Tibial artery (tissue), 4 donors: ENCODE measurements around the gene ATP5PB.

Source experiments
- DNase-seq, 2 donors: peaks; one replicate each; pipeline ENCODE4 v3.0.0-alpha.2; 2019
- H3K27ac ChIP-seq, 2 donors: fragments of 200-600 bp; sonication (generic) in 1 of 2; 1 replicate in 1 of 2; 2 replicates in 1 of 2; pipeline ENCODE4 v1.5.1; 2018 to 2019; ENCODE audit warnings: mild to moderate bottlenecking in 1 of 2
- H3K27me3 ChIP-seq, 2 donors: fragments of 200-600 bp; sonication (generic) in 1 of 2; one replicate each; pipeline versions ENCODE4 v1.5.1 to v1.6.0; 2016 to 2019
- H3K36me3 ChIP-seq, 3 donors: fragments of 200-600 bp; sonication (generic) in 2 of 3; one replicate each; pipeline ENCODE4 v1.5.1; 2016 to 2019; ENCODE audit warnings: mild to moderate bottlenecking in 2 of 3
- H3K4me1 ChIP-seq, 4 donors: fragments of 200-600 bp; sonication (generic) in 2 of 4; 1 replicate in 3 of 4; 2 replicates in 1 of 4; pipeline ENCODE4 v1.5.1; 2016 to 2019
- H3K4me3 ChIP-seq, 2 donors: fragments of 200-600 bp; sonication (generic) in 1 of 2; 1 replicate in 1 of 2; 2 replicates in 1 of 2; pipeline ENCODE4 v1.5.1; 2018 to 2019; ENCODE audit warnings: mild to moderate bottlenecking in 2 of 2
- H3K9me3 ChIP-seq, 3 donors: fragments of 200-600 bp; sonication (generic) in 1 of 3; one replicate each; pipeline ENCODE4 v1.5.1; 2016 to 2019
- CTCF ChIP-seq, 2 experiments: fragments of 200-600 bp in 1 of 2; fragments of 450-650 bp in 1 of 2; IDR thresholded peaks; one replicate each; pipeline ENCODE4 v1.5.1; 2017 to 2019; ENCODE audit warnings: antibody characterized with exemption in 2 of 2, mild to moderate bottlenecking in 1 of 2, moderate library complexity in 1 of 2
- intact Hi-C: fragments of 100-400 bp; cut with DNase I; formaldehyde crosslinking; loops from one replicate; pipeline ENCODE4 v1.15.0; 2023; ENCODE audit warnings: low total_unique reads

ATP5PB gene

GRCh38 chr1:111506561-111506960 is 57.3 kb downstream of the ATP5PB start:
- H3K4me1 ChIP-seq = peaks cover 0 to 35% (median 29%) of the 10 kb centered on the region in 4 donors
- no peak overlapping the region for H3K4me3 ChIP-seq
- DNase-seq = no peak
- peak overlapping the region; percentile 48 to 90 for H3K27ac ChIP-seq
- H3K27me3 ChIP-seq = no peaks in the 10 kb centered on the region
- H3K36me3 ChIP-seq = no peaks in the 10 kb centered on the region
- H3K9me3 ChIP-seq = no peaks in the 10 kb centered on the region
- no peak for TF ChIP-seq CTCF (IDR thresholded peaks at IDR 0.05)
- intact Hi-C loops = loop anchor here (10.0 kb wide), 1 partner anchor 228 kb away; the partner anchor contains the start of gene INKA2

- no peaks in the 10 kb centered on the region for H3K36me3 ChIP-seq
- intact Hi-C loops = loop anchor here (2.0 to 10.0 kb wide), 2 partner anchors 149 to 227 kb away; partner anchors contain the start of gene INKA2
- peak overlapping the region; percentile 23 to 44 for H3K4me3 ChIP-seq
- peaks cover 0 to 35% (median 29%) of the 10 kb centered on the region in 4 donors for H3K4me1 ChIP-seq
- no peaks in the 10 kb centered on the region for H3K27me3 ChIP-seq
- DNase-seq = peak; percentile 79 to 89
- no peaks in the 10 kb centered on the region for H3K9me3 ChIP-seq
- no peak for TF ChIP-seq CTCF (IDR thresholded peaks at IDR 0.05)
- peak overlapping the region; percentile 90 to 96 for H3K27ac ChIP-seq
Observed at GRCh38 chr1:111507411-111508201, 58.3 kb downstream of the ATP5PB start.

- intact Hi-C loops = loop anchor here (2.0 to 10.0 kb wide), 2 partner anchors 147 to 225 kb away; partner anchors contain the start of gene INKA2
- TF ChIP-seq CTCF (IDR thresholded peaks at IDR 0.05) = no peak
- H3K9me3 ChIP-seq = no peaks in the 10 kb centered on the region
- H3K4me3 ChIP-seq = no peak overlapping the region
- H3K4me1 ChIP-seq = peaks cover 0 to 45% (median 32%) of the 10 kb centered on the region in 4 donors
- H3K36me3 ChIP-seq = no peaks in the 10 kb centered on the region
- H3K27me3 ChIP-seq = no peaks in the 10 kb centered on the region
- no peak for DNase-seq
- H3K27ac ChIP-seq = peak overlapping the region; percentile 90 to 96
Observed at GRCh38 chr1:111509997-111510375, 60.7 kb downstream of the ATP5PB start.

DNA sequence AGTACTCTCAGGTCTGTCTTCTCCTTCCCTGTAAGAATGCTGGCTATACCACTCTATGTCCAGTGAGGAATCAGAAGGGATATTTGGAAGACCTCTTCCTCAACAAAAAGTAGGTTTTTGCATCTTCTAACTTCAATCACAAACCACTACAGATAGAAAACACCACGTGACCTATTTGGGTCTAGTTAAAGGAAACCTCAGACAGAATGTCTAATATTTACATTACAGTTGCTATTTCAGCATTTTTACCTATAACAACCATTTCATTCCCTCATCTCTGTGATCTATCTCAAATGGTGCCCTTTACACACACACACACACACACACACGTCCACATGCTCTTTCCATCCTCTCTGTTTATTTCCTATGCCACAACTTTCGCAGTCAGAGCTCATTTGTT is 62.1 kb downstream of the ATP5PB start:
- Histone ChIP-seq H3K27me3 (no peaks in the 10 kb centered on the region), H3K4me3 (no peak overlapping the region), H3K9me3 (no peaks in the 10 kb centered on the region), H3K36me3 (no peaks in the 10 kb centered on the region), H3K27ac (peak overlapping the region in 1 of 2 donors; percentile 90), H3K4me1 (peaks cover 0 to 59% (median 43%) of the 10 kb centered on the region in 4 donors)
- intact Hi-C loops = no loop called here
- no peak for TF ChIP-seq CTCF (IDR thresholded peaks at IDR 0.05)
- no peak for DNase-seq
